Naive B cell (primary cell): ENCODE measurements around the gene CELF4. TPM values are rescaled to one million over a fixed set of nuclear protein-coding genes. Genes with fewer than 3 reads are reported as not detected.
A peak's percentile ranks its signal among the peaks of the same experiment; 100 is the strongest.

Source experiments
- ATAC-seq, 2 donors: fragments of 150-1000 bp; cut with Tn5 transposase; 2 replicates each; pipeline ENCODE4 v1.10.0; 2021; ENCODE audit warnings: low read depth in 2 of 2, mild to moderate bottlenecking in 2 of 2, moderate library complexity in 2 of 2
- DNase-seq: peaks from one replicate; pipeline ENCODE4 v3.0.0; 2022
- H3K27ac Mint-ChIP-seq, 6 donors: one replicate each; pipeline ENCODE4 v1.8.0; 2020 to 2022; ENCODE audit warnings: mild to moderate bottlenecking in 6 of 6, mixed read lengths in 6 of 6, moderate library complexity in 5 of 6, inconsistent platforms in 2 of 6
- H3K27me3 Mint-ChIP-seq, 3 donors: one replicate each; pipeline ENCODE4 v1.8.0; 2021 to 2022; ENCODE audit warnings: mixed read lengths in 3 of 3, mild to moderate bottlenecking in 1 of 3
- H3K36me3 Mint-ChIP-seq, 2 donors: one replicate each; pipeline ENCODE4 v1.8.0; 2020 to 2022; ENCODE audit warnings: mixed read lengths in 2 of 2, inconsistent platforms in 1 of 2, mild to moderate bottlenecking in 1 of 2
- H3K4me1 Mint-ChIP-seq, 3 donors: one replicate each; pipeline ENCODE4 v1.8.0; 2020 to 2022; ENCODE audit warnings: mixed read lengths in 3 of 3, inconsistent platforms in 1 of 3, mild to moderate bottlenecking in 1 of 3, moderate library complexity in 1 of 3
- H3K4me3 Mint-ChIP-seq, 8 donors: one replicate each; pipeline ENCODE4 v1.8.0; 2020 to 2022; ENCODE audit warnings: mild to moderate bottlenecking in 8 of 8, mixed read lengths in 8 of 8, moderate library complexity in 8 of 8, inconsistent platforms in 2 of 8
- H3K9me3 Mint-ChIP-seq, 7 donors: one replicate each; pipeline ENCODE4 v1.8.0; 2020 to 2022; ENCODE audit warnings: mixed read lengths in 7 of 7, mild to moderate bottlenecking in 5 of 7, inconsistent platforms in 2 of 7, moderate library complexity in 1 of 7
- polyA plus RNA-seq, 6 donors: library from polyadenylated mRNA; unstranded; fragments of 300-500 nt; fragmentation: Illumina TruSeq; gene quantifications; one replicate each; pipeline ENCODE4 v1.2.3, GENCODE V29; 2021; ENCODE audit warnings: low read depth in 6 of 6

The CELF4 gene
- polyA plus RNA-seq, 6 donors from 2014 or later = 0.21 to 0.34 (median 0.24) TPM; not detected in 1

- no peak for ATAC-seq
- H3K27me3 Mint-ChIP-seq = peaks cover 1 to 32% (median 26%) of the 10 kb centered on the region in 3 donors
- peaks cover 0 to 2% (median under 1%) of the 10 kb centered on the region in 3 donors for H3K4me1 Mint-ChIP-seq
- no peak overlapping the region for H3K4me3 Mint-ChIP-seq
- peaks cover 3 to 6% of the 10 kb centered on the region in 2 donors for H3K36me3 Mint-ChIP-seq
- H3K9me3 Mint-ChIP-seq = peaks cover 0 to 3% (median 0%) of the 10 kb centered on the region in 7 donors
- H3K27ac Mint-ChIP-seq = no peak overlapping the region
- DNase-seq = no peak
Measured at GRCh38 chr18:37238282-37239108, 327.1 kb downstream of the CELF4 start.

GRCh38 chr18:37235583-37235982, 330.0 kb downstream of the CELF4 start:
- DNase-seq (no peak), ATAC-seq (no peak)
- Mint-ChIP-seq H3K9me3 (no peaks in the 10 kb centered on the region), H3K27me3 (peaks cover 0 to 18% (median 6%) of the 10 kb centered on the region in 3 donors), H3K27ac (no peak overlapping the region), H3K4me3 (no peak overlapping the region), H3K4me1 (peaks cover 0 to 4% (median 0%) of the 10 kb centered on the region in 3 donors), H3K36me3 (peaks cover 0 to 6% of the 10 kb centered on the region in 2 donors)

- H3K4me3 Mint-ChIP-seq = no peak overlapping the region
- ATAC-seq (no peak), DNase-seq (no peak)
- H3K36me3 Mint-ChIP-seq = peaks cover 0 to 6% of the 10 kb centered on the region in 2 donors
- H3K27me3 Mint-ChIP-seq = no peaks in the 10 kb centered on the region
- peaks cover 0 to 3% (median 2%) of the 10 kb centered on the region in 7 donors for H3K9me3 Mint-ChIP-seq
- peaks cover 2 to 17% (median 8%) of the 10 kb centered on the region in 3 donors for H3K4me1 Mint-ChIP-seq
- H3K27ac Mint-ChIP-seq = no peak overlapping the region
Measured at GRCh38 chr18:37231251-37231650, 334.3 kb downstream of the CELF4 start.

GRCh38 chr18:37230768-37231167, 334.8 kb downstream of the CELF4 start:
- peaks cover 0 to 3% (median 2%) of the 10 kb centered on the region in 7 donors for H3K9me3 Mint-ChIP-seq
- H3K27me3 Mint-ChIP-seq = no peaks in the 10 kb centered on the region
- ATAC-seq (no peak), DNase-seq (no peak)
- H3K36me3 Mint-ChIP-seq = peaks cover 0 to 6% of the 10 kb centered on the region in 2 donors
- H3K4me1 Mint-ChIP-seq = peaks cover 6 to 22% (median 13%) of the 10 kb centered on the region in 3 donors
- H3K27ac Mint-ChIP-seq = peak overlapping the region in 1 of 6 donors; percentile 23
- peak overlapping the region in 1 of 8 donors; percentile 41 for H3K4me3 Mint-ChIP-seq

GRCh38 chr18:37225279-37225678, 340.3 kb downstream of the CELF4 start:
- Mint-ChIP-seq H3K36me3 (peaks cover 0 to 12% of the 10 kb centered on the region in 2 donors), H3K9me3 (peaks cover 0 to 3% (median 2%) of the 10 kb centered on the region in 7 donors), H3K27ac (peak overlapping the region; percentile 24 to 85 (median 76)), H3K27me3 (no peaks in the 10 kb centered on the region), H3K4me3 (peak overlapping the region in 4 of 8 donors; percentile 7 to 67 (median 30)), H3K4me1 (peaks cover 18 to 27% (median 25%) of the 10 kb centered on the region in 3 donors)
- ATAC-seq (peak; percentile 34 to 61), DNase-seq (peak; percentile 14)

- no peak overlapping the region for H3K4me3 Mint-ChIP-seq
- ATAC-seq (no peak), DNase-seq (no peak)
- H3K9me3 Mint-ChIP-seq = peaks cover 0 to 2% (median 0%) of the 10 kb centered on the region in 7 donors
- H3K27ac Mint-ChIP-seq = peak overlapping the region in 1 of 6 donors; percentile 32
- H3K27me3 Mint-ChIP-seq = no peaks in the 10 kb centered on the region
- H3K4me1 Mint-ChIP-seq = peaks cover 20 to 29% (median 24%) of the 10 kb centered on the region in 3 donors
- H3K36me3 Mint-ChIP-seq = peaks cover 0 to 12% of the 10 kb centered on the region in 2 donors
Measured at GRCh38 chr18:37222999-37223378, 342.6 kb downstream of the CELF4 start.

- H3K36me3 Mint-ChIP-seq = peaks cover 0 to 12% of the 10 kb centered on the region in 2 donors
- ATAC-seq = no peak
- H3K4me3 Mint-ChIP-seq = no peak overlapping the region
- peaks cover 20 to 29% (median 20%) of the 10 kb centered on the region in 3 donors for H3K4me1 Mint-ChIP-seq
- peak overlapping the region in 1 of 6 donors; percentile 51 for H3K27ac Mint-ChIP-seq
- no peaks in the 10 kb centered on the region for H3K27me3 Mint-ChIP-seq
- no peak for DNase-seq
- peaks cover 0 to 2% (median 0%) of the 10 kb centered on the region in 7 donors for H3K9me3 Mint-ChIP-seq
Measured at GRCh38 chr18:37222354-37222998, 343.1 kb downstream of the CELF4 start.

GRCh38 chr18:37219257-37219656, 346.3 kb downstream of the CELF4 start:
- Mint-ChIP-seq H3K36me3 (peaks cover 12 to 17% of the 10 kb centered on the region in 2 donors), H3K9me3 (peaks cover 0 to 23% (median 14%) of the 10 kb centered on the region in 7 donors), H3K4me1 (peaks cover 0 to 18% (median 3%) of the 10 kb centered on the region in 3 donors), H3K4me3 (peak overlapping the region in 1 of 8 donors; percentile 24), H3K27me3 (no peaks in the 10 kb centered on the region), H3K27ac (peak overlapping the region in 1 of 6 donors; percentile 33)
- no peak for ATAC-seq
- no peak for DNase-seq

GRCh38 chr18:37218022-37218590, 347.5 kb downstream of the CELF4 start:
- Mint-ChIP-seq H3K9me3 (peaks cover 0 to 32% (median 14%) of the 10 kb centered on the region in 7 donors), H3K36me3 (peaks cover 12 to 17% of the 10 kb centered on the region in 2 donors), H3K27me3 (no peaks in the 10 kb centered on the region), H3K4me1 (peaks cover 0 to 18% (median 3%) of the 10 kb centered on the region in 3 donors), H3K27ac (no peak overlapping the region), H3K4me3 (no peak overlapping the region)
- DNase-seq = no peak
- no peak for ATAC-seq

- Mint-ChIP-seq H3K27me3 (no peaks in the 10 kb centered on the region), H3K4me3 (no peak overlapping the region), H3K9me3 (peaks cover 0 to 21% (median 11%) of the 10 kb centered on the region in 7 donors), H3K36me3 (peaks cover 0 to 2% of the 10 kb centered on the region in 2 donors), H3K27ac (no peak overlapping the region), H3K4me1 (peaks cover 0 to 6% (median 0%) of the 10 kb centered on the region in 3 donors)
- ATAC-seq = no peak
- no peak for DNase-seq
Measured at GRCh38 chr18:37210781-37211180, 354.8 kb downstream of the CELF4 start.

GRCh38 chr18:37207343-37207742, 358.3 kb downstream of the CELF4 start:
- Mint-ChIP-seq H3K27me3 (no peaks in the 10 kb centered on the region), H3K27ac (no peak overlapping the region), H3K4me1 (no peaks in the 10 kb centered on the region), H3K36me3 (peaks cover 0 to 9% of the 10 kb centered on the region in 2 donors), H3K9me3 (peaks cover 0 to 23% (median 9%) of the 10 kb centered on the region in 7 donors), H3K4me3 (no peak overlapping the region)
- DNase-seq = no peak
- no peak for ATAC-seq

- Mint-ChIP-seq H3K27ac (no peak overlapping the region), H3K9me3 (peaks cover 2 to 55% (median 30%) of the 10 kb centered on the region in 7 donors), H3K36me3 (peaks cover 29 to 30% of the 10 kb centered on the region in 2 donors)
Measured at GRCh38 chr18:37199741-37200140, 365.9 kb downstream of the CELF4 start.

More at GRCh38 chr18:37199741-37200140, 365.9 kb downstream of the CELF4 start:
- no peak for ATAC-seq
- DNase-seq = no peak
- Mint-ChIP-seq H3K4me3 (no peak overlapping the region), H3K4me1 (no peaks in the 10 kb centered on the region), H3K27me3 (no peaks in the 10 kb centered on the region)
